Ovary (tissue), 9 donors: ENCODE results near the gene ACO1. TPM values are rescaled to one million over a fixed set of nuclear protein-coding genes. Genes with fewer than 3 reads are reported as not detected.

Experiments
- DNase-seq, 5 donors: peaks; one replicate each; pipeline ENCODE4 v3.0.0-alpha.2; 2019 to 2020
- H3K27ac ChIP-seq, 2 donors: fragments of 200-600 bp; one replicate each; pipeline versions ENCODE4 v1.5.1 to v1.8.0; 2019 to 2022
- H3K27me3 ChIP-seq: fragments of 200-600 bp; one replicate; pipeline ENCODE4 v1.8.0; 2022
- H3K36me3 ChIP-seq: fragments of 200-600 bp; sonication (generic); one replicate; pipeline ENCODE4 v1.5.1; 2019
- H3K4me1 ChIP-seq: one replicate; pipeline ENCODE4 v1.8.1; 2013; ENCODE audit warnings: mild to moderate bottlenecking, moderate library complexity; ENCODE audit not compliant: insufficient read depth
- H3K4me3 ChIP-seq: fragments of 200-600 bp; sonication (generic); one replicate; pipeline ENCODE4 v1.5.1; 2017
- H3K9me3 ChIP-seq, 2 donors: fragments of 200-600 bp in 1 of 2; sonication (generic) in 1 of 2; one replicate each; pipeline versions ENCODE4 v1.5.1 to v1.8.1; 2013 to 2019; ENCODE audit warnings: mild to moderate bottlenecking in 1 of 2, moderate library complexity in 1 of 2
- EP300 ChIP-seq: sonication (generic); formaldehyde crosslinking; IDR thresholded peaks from one replicate; pipeline ENCODE4 v1.6.1; 2017; ENCODE audit warnings: antibody characterized with exemption
- POLR2A ChIP-seq: fragments of 450-650 bp; IDR thresholded peaks from one replicate; pipeline ENCODE4 v1.6.1; 2017; ENCODE audit warnings: antibody characterized with exemption, mild to moderate bottlenecking, moderate library complexity
- WGBS, 3 donors: extraction: QIAGEN DNeasy Blood & Tissue Kit in 1 of 3; methylation state at CpG; one replicate each; pipeline versions ENCODE4 v1.1.5 to v1.1.7; 2013 to 2017; 5-methylcytosine and 5-hydroxymethylcytosine counted together
- intact Hi-C, 4 donors: fragments of 100-400 bp; cut with DNase I; formaldehyde crosslinking; loops; one replicate each; pipeline versions ENCODE4 v1.11.0 to v1.15.1; 2022 to 2023
- polyA plus RNA-seq, 2 donors: library from polyadenylated mRNA; stranded (reverse); fragments of 200-250 nt in 1 of 2; fragments of 350-450 nt in 1 of 2; fragmentation: Illumina TruSeq in 1 of 2; extraction: RNeasy Lipid Tissue Mini Kit (QIAGEN cat#74804) in 1 of 2; gene quantifications; one replicate each; pipeline ENCODE4 v1.2.3, GENCODE V29; 2013 to 2014
- total RNA-seq, 7 donors: library from RNA; depleted of rRNA in 2 of 7; stranded (reverse); fragments of >200 nt in 2 of 7; fragmentation: NEBNext Ultra II Directional in 3 of 7; extraction: Animal tissue kit (Norgen Biotek cat#: 25700) in 3 of 7; gene quantifications; one replicate each; pipeline versions ENCODE4 v1.1.0 to v1.2.4, GENCODE V29; 2016 to 2023
- TF ChIP-seq, protein P1 (sequence below), 3 donors: fragments of 450-650 bp in 2 of 3; fragments of 200-600 bp in 1 of 3; IDR thresholded peaks; one replicate each; pipeline versions ENCODE4 v1.5.1 to v1.8.0; 2016 to 2022; ENCODE audit warnings: antibody characterized with exemption in 3 of 3, mild to moderate bottlenecking in 1 of 3
- donor health status: DM: no; HTN: no; CAD: no; lungs with moderate emphysema.
- donor health status: DM: no; HTN: no; CAD: no.
- donor health status: Bipolar disorder and iron deficiency.
- donor health status: DM: yes; HTN: yes; CAD: no.
- donor health status: DM: no; HTN: no; CAD: no.
- donor health status: DM: yes; HTN: yes; CAD: no.

ACO1 gene
- total and polyA plus RNA-seq, 9 donors = 15.6 to 111 (median 30.5) TPM

- H3K4me1 ChIP-seq = no peaks in the 10 kb centered on the region
- no peaks in the 10 kb centered on the region for H3K9me3 ChIP-seq
- TF ChIP-seq, protein P1, sequence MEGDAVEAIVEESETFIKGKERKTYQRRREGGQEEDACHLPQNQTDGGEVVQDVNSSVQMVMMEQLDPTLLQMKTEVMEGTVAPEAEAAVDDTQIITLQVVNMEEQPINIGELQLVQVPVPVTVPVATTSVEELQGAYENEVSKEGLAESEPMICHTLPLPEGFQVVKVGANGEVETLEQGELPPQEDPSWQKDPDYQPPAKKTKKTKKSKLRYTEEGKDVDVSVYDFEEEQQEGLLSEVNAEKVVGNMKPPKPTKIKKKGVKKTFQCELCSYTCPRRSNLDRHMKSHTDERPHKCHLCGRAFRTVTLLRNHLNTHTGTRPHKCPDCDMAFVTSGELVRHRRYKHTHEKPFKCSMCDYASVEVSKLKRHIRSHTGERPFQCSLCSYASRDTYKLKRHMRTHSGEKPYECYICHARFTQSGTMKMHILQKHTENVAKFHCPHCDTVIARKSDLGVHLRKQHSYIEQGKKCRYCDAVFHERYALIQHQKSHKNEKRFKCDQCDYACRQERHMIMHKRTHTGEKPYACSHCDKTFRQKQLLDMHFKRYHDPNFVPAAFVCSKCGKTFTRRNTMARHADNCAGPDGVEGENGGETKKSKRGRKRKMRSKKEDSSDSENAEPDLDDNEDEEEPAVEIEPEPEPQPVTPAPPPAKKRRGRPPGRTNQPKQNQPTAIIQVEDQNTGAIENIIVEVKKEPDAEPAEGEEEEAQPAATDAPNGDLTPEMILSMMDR (IDR thresholded peaks at IDR 0.05) = no peak
- no peak for TF ChIP-seq POLR2A
- TF ChIP-seq EP300 = no peak
- whole genome bisulfite sequencing, 3 donors = 59 to 84% (median 76%) methylated on average over 4 of the region's 4 CpGs
- DNase-seq = no peak
- intact Hi-C loops = no loop called here
- no peaks in the 10 kb centered on the region for H3K27me3 ChIP-seq
- H3K4me3 ChIP-seq = no peak overlapping the region
- H3K36me3 ChIP-seq = no peaks in the 10 kb centered on the region
- H3K27ac ChIP-seq = no peak overlapping the region
Measured at GRCh38 chr9:32502464-32502863, 118.0 kb downstream of the ACO1 start.

- intact Hi-C loops = no loop called here
- Histone ChIP-seq H3K27ac (no peak overlapping the region), H3K4me3 (no peak overlapping the region), H3K27me3 (no peaks in the 10 kb centered on the region), H3K9me3 (no peaks in the 10 kb centered on the region), H3K4me1 (no peaks in the 10 kb centered on the region), H3K36me3 (no peaks in the 10 kb centered on the region)
- no peak for DNase-seq
- 84 to 90% (median 89%) methylated on average over 3 of the region's 3 CpGs for WGBS, 3 donors
- TF ChIP-seq POLR2A = no peak
- TF ChIP-seq EP300 = no peak
- TF ChIP-seq, protein P1 (IDR thresholded peaks at IDR 0.05) = no peak
Measured at GRCh38 chr9:32503008-32503407, 118.6 kb downstream of the ACO1 start.

Other genes starting within 250 kb of the ACO1 start
- gene RIGI, start 141.6 kb downstream of the ACO1 start, total RNA-seq = 1 to 10 TPM; 6.4 to 9.5 (median 7.1) TPM
- gene RIGI, start 141.6 kb downstream of the ACO1 start, polyA plus RNA-seq = 10 to 100 TPM in 1 of 2 donors, 1 to 10 TPM in 1; 5.4 to 16.7 TPM
- 10 to 100 TPM in 1 of 7 donors, 1 to 10 TPM in 6; 4.8 to 16.3 (median 9.2) TPM for gene SMIM27, start 167.7 kb downstream of the ACO1 start, total RNA-seq
- 10 to 100 TPM in 1 of 2 donors, 1 to 10 TPM in 1; 8.3 to 10.8 TPM for gene SMIM27, start 167.7 kb downstream of the ACO1 start, polyA plus RNA-seq
- gene TOPORS, start 167.9 kb downstream of the ACO1 start, total RNA-seq = 10 to 100 TPM; 18.8 to 31.8 (median 20.9) TPM
- 10 to 100 TPM; 15.1 to 20.9 TPM for gene TOPORS, start 167.9 kb downstream of the ACO1 start, polyA plus RNA-seq
- 10 to 100 TPM; 31.9 to 42.5 (median 38.8) TPM for gene NDUFB6, start 188.5 kb downstream of the ACO1 start, total RNA-seq
- gene NDUFB6, start 188.5 kb downstream of the ACO1 start, polyA plus RNA-seq = 10 to 100 TPM; 19.6 to 30.3 TPM